ENCODE measurements around the gene RAD51B.

RAD51B gene

DNA sequence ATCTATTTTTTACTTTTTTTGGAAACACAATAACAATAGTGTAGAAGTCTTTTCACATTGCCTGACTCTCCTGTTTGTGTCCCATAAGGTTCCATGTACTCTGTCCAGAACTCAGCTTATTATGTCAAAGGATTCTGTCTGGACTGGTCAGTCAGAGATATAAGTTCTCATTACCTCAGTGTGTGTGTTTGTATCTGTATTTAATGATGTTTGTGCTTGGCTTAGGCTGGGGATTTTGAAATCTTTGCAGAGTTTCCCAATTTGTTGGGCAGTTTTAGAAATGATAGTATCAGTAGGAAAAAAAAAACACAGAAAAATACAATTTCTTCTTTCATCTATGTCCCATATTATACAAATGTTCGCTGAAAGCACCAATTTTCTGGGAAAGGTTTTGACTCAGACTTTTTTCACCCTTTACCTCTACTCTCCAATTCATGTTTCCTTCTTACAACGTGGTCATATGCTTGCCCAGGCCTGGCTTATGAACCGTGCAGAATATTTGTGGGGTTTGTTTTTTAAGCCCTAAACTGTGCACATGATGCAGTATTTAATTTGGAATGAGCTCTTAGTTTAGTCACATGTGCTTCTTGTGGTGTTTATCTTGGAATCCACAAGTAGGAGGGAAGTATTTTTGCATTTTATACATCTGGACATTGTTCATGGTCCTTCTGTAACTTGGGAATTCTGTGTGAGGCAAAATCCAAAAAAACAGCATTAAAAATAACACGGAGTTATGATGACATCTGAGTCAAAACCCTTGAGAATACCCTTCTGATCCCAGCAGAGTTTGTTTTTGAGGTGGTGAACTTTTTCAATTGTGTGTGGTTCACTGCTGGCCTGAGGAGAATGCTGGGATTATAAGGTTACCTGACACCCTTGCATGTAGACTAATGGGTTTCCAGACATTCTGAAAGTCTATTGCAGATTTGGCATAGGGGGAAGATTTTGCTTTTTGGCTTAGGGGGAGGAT lies 121.2 kb downstream of the RAD51B start:
- no peaks in the 10 kb centered on the region for H3K4me1 ChIP-seq (ENCODE audit: low read length)
- no peaks in the 10 kb centered on the region for H3K27me3 ChIP-seq (replicated peaks; ENCODE audit: insufficient read depth, low read length)
- H3K4me3 ChIP-seq (ENCODE audit: low read length): no peak overlapping the region
- no peak overlapping the region for H3K9ac ChIP-seq (ENCODE audit: low read length)
- H3K4me2 ChIP-seq (ENCODE audit: low read depth, low read length): no peak overlapping the region
- no peak for DNase-seq
- no peaks in the 10 kb centered on the region for H3K36me3 ChIP-seq (replicated peaks; ENCODE audit: insufficient read depth, low read length)
- H2AFZ ChIP-seq (ENCODE audit: low read length): no peak overlapping the region
- TF ChIP-seq EZH2phosphoT487 (IDR thresholded peaks at IDR 0.05; ENCODE audit: low read length): no peak
- TF ChIP-seq EZH2 (optimal IDR thresholded peaks at IDR 0.05; ENCODE audit: low read depth, low read length): no peak
- TF ChIP-seq, protein P1, sequence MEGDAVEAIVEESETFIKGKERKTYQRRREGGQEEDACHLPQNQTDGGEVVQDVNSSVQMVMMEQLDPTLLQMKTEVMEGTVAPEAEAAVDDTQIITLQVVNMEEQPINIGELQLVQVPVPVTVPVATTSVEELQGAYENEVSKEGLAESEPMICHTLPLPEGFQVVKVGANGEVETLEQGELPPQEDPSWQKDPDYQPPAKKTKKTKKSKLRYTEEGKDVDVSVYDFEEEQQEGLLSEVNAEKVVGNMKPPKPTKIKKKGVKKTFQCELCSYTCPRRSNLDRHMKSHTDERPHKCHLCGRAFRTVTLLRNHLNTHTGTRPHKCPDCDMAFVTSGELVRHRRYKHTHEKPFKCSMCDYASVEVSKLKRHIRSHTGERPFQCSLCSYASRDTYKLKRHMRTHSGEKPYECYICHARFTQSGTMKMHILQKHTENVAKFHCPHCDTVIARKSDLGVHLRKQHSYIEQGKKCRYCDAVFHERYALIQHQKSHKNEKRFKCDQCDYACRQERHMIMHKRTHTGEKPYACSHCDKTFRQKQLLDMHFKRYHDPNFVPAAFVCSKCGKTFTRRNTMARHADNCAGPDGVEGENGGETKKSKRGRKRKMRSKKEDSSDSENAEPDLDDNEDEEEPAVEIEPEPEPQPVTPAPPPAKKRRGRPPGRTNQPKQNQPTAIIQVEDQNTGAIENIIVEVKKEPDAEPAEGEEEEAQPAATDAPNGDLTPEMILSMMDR (IDR thresholded peaks at IDR 0.05; ENCODE audit: low read length): no peak
- H4K20me1 ChIP-seq (ENCODE audit: insufficient read depth, low read length): no peaks in the 10 kb centered on the region
- no peaks in the 10 kb centered on the region for H3K79me2 ChIP-seq (ENCODE audit: low read length)
- no peaks in the 10 kb centered on the region for H3K9me2 ChIP-seq (replicated peaks; ENCODE audit: insufficient read depth, low read length)
- no peaks in the 10 kb centered on the region for H3F3A ChIP-seq (ENCODE audit: insufficient read depth, low read length)
- H3K27ac ChIP-seq (ENCODE audit: low read length): no peak overlapping the region
- no peaks in the 10 kb centered on the region for H3K9me3 ChIP-seq (replicated peaks; ENCODE audit: insufficient read depth, low read length)

- TF ChIP-seq EZH2phosphoT487 (IDR thresholded peaks at IDR 0.05; ENCODE audit: low read length): no peak
- TF ChIP-seq, protein P1 (IDR thresholded peaks at IDR 0.05; ENCODE audit: low read length): no peak
- no peak for TF ChIP-seq EZH2 (optimal IDR thresholded peaks at IDR 0.05; ENCODE audit: low read depth, low read length)
- H3K27ac ChIP-seq (ENCODE audit: low read length): no peak overlapping the region
- no peaks in the 10 kb centered on the region for H3K4me1 ChIP-seq (ENCODE audit: low read length)
- no peaks in the 10 kb centered on the region for H3K27me3 ChIP-seq (replicated peaks; ENCODE audit: insufficient read depth, low read length)
- no peaks in the 10 kb centered on the region for H3K36me3 ChIP-seq (replicated peaks; ENCODE audit: insufficient read depth, low read length)
- no peaks in the 10 kb centered on the region for H3K9me2 ChIP-seq (replicated peaks; ENCODE audit: insufficient read depth, low read length)
- no peaks in the 10 kb centered on the region for H4K20me1 ChIP-seq (ENCODE audit: insufficient read depth, low read length)
- no peaks in the 10 kb centered on the region for H3K79me2 ChIP-seq (ENCODE audit: low read length)
- no peaks in the 10 kb centered on the region for H3F3A ChIP-seq (ENCODE audit: insufficient read depth, low read length)
- H3K4me2 ChIP-seq (ENCODE audit: low read depth, low read length): no peak overlapping the region
- H2AFZ ChIP-seq (ENCODE audit: low read length): no peak overlapping the region
- H3K4me3 ChIP-seq (ENCODE audit: low read length): no peak overlapping the region
- DNase-seq: no peak
- no peak overlapping the region for H3K9ac ChIP-seq (ENCODE audit: low read length)
- H3K9me3 ChIP-seq (replicated peaks; ENCODE audit: insufficient read depth, low read length): no peaks in the 10 kb centered on the region
Measured at GRCh38 chr14:67941456-67942018, 122.0 kb downstream of the RAD51B start.

DNA sequence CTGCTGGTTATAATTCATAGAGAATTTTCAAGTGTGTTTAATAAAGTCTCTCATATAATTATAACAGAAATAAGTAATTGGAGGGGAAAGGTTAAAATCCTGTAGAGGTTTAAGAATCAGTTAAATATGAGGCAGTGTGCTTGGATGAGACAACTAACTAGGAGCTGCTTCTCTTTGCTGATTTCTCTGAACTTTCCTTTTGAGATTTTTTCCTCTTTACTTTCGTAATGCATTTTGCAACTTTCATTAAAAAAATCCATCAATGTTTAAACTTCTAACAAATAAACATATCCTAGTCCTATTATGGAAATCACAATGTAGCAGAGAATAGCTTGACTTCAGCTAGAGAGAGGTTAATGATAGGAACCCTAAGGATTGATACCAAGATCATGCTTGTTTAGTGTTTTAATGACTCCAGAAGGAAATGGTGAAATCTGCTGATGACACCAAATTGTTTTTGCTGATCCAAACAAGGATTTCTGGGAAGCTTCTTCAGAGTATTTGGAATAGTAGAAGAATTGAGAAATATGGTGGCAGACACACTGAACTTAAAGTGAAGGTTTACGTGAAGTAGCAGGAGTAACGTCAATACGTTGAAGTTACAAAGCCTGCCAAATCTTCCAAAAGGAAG lies 122.6 kb downstream of the RAD51B start:
- Histone ChIP-seq H4K20me1 (ENCODE audit: insufficient read depth, low read length) (no peaks in the 10 kb centered on the region), H3K79me2 (ENCODE audit: low read length) (no peaks in the 10 kb centered on the region), H2AFZ (ENCODE audit: low read length) (no peak overlapping the region), H3K9me3 (replicated peaks; ENCODE audit: insufficient read depth, low read length) (no peaks in the 10 kb centered on the region), H3K9ac (ENCODE audit: low read length) (no peak overlapping the region), H3K4me2 (ENCODE audit: low read depth, low read length) (no peak overlapping the region), H3K36me3 (replicated peaks; ENCODE audit: insufficient read depth, low read length) (no peaks in the 10 kb centered on the region), H3K27ac (ENCODE audit: low read length) (no peak overlapping the region), H3F3A (ENCODE audit: insufficient read depth, low read length) (no peaks in the 10 kb centered on the region), H3K4me1 (ENCODE audit: low read length) (no peaks in the 10 kb centered on the region), H3K4me3 (ENCODE audit: low read length) (no peak overlapping the region), H3K27me3 (replicated peaks; ENCODE audit: insufficient read depth, low read length) (no peaks in the 10 kb centered on the region), H3K9me2 (replicated peaks; ENCODE audit: insufficient read depth, low read length) (no peaks in the 10 kb centered on the region)
- no peak for DNase-seq
- TF ChIP-seq EZH2phosphoT487 (IDR thresholded peaks at IDR 0.05; ENCODE audit: low read length) (no peak), EZH2 (optimal IDR thresholded peaks at IDR 0.05; ENCODE audit: low read depth, low read length) (no peak)
- TF ChIP-seq, protein P1 (IDR thresholded peaks at IDR 0.05; ENCODE audit: low read length): no peak
